ENCODE measurements around the gene AGBL4.

- no peak for TF ChIP-seq CTCF (IDR thresholded peaks at IDR 0.05; ENCODE audit: low read length)
- TF ChIP-seq EZH2 (IDR thresholded peaks at IDR 0.05; ENCODE audit: borderline replicate concordance, low read length), result no peak
These were observed 1465.4 kb downstream of the AGBL4 start for GRCh38 chr1:48558366-48558765.

Data from OCI-LY1 (cell line).